HG03558 (cell line): ENCODE results near the gene CACNB2.
"Not testable (repeated sequence)": the region's sequence is repeated elsewhere in the genome, so short reads cannot be mapped to it uniquely, and the experiment has no call there.

ENCODE experiments used
- ATAC-seq: cut with Tn5 transposase; IDR thresholded peaks from one replicate; pipeline ENCODE4 v1.9.1; 2021; ENCODE audit warnings: moderate number of reproducible peaks; ENCODE audit not compliant: unreplicated experiment; ENCODE audit errors: extremely low read depth

Gene CACNB2

DNA sequence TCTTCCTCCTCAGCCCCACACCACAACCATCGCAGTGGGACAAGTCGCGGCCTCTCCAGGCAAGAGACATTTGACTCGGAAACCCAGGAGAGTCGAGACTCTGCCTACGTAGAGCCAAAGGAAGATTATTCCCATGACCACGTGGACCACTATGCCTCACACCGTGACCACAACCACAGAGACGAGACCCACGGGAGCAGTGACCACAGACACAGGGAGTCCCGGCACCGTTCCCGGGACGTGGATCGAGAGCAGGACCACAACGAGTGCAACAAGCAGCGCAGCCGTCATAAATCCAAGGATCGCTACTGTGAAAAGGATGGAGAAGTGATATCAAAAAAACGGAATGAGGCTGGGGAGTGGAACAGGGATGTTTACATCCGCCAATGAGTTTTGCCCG, 399.1 kb downstream of the CACNB2 start:
- no peak for ATAC-seq

GRCh38 chr10:18540195-18540594, 400.0 kb downstream of the CACNB2 start:
- no peak for ATAC-seq

GRCh38 chr10:18542832-18543231, 402.6 kb downstream of the CACNB2 start:
- ATAC-seq: no peak

- ATAC-seq: no peak
These were observed 405.5 kb downstream of the CACNB2 start for GRCh38 chr10:18545621-18546305.

DNA sequence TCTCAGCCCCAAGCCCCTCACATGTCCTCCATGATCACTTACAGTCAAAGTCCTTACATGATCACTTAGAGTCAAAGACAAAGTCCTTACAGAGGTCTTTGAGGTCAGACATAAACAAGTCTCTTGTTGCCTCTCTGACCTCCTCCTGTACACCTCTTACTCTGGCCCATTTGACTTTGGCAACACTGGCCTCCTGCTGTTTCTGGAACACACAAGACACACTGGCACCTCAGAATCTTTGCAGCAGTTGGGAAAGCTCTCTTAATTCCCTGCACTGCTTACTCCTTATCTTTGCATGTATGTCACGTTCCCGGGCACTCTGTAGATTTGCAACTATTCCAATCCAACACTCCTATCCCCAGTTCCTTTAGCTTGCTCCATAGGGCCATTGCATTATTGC, 408.9 kb downstream of the CACNB2 start:
- no peak for ATAC-seq

- ATAC-seq: no peak
These were observed 411.2 kb downstream of the CACNB2 start for GRCh38 chr10:18551473-18551872.

DNA sequence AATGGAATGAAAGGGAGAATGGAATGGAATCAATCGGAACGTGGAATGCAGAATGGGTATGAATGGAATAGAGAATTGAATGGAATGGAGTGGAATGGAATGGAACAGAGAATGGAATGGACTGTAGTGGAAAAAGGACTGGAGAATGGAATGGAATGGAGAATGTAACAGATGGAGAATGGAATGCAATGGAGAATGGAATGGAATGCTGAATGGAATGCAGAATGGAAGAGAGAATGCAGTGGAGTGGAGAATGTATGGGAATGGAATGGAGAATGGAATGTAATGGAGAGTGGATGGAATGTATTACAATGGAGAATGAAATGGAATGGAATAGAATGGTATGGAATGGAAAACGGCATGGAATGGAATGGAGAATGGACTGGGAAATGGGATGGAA, 414.3 kb downstream of the CACNB2 start:
- ATAC-seq: no peak

GRCh38 chr10:18556522-18557147, 416.4 kb downstream of the CACNB2 start:
- ATAC-seq: no peak

DNA sequence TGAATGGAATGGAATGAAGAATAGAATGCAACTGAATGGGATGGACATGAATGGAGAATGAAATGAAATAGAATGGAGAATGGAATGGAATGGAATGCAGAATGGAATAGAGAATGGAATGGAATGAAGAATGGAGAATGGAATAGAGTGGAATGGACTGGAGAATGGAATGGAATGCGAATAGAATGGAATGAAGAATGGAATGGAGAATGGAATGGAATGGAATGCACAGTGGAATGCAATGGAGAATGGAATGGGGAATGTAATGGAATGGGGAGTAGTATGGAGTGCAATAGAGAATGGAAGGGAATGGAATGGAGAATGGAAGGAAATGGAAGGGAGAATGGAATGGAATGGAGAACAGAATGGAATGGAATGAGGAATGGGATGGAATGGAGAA, 417.7 kb downstream of the CACNB2 start:
- no peak for ATAC-seq

DNA sequence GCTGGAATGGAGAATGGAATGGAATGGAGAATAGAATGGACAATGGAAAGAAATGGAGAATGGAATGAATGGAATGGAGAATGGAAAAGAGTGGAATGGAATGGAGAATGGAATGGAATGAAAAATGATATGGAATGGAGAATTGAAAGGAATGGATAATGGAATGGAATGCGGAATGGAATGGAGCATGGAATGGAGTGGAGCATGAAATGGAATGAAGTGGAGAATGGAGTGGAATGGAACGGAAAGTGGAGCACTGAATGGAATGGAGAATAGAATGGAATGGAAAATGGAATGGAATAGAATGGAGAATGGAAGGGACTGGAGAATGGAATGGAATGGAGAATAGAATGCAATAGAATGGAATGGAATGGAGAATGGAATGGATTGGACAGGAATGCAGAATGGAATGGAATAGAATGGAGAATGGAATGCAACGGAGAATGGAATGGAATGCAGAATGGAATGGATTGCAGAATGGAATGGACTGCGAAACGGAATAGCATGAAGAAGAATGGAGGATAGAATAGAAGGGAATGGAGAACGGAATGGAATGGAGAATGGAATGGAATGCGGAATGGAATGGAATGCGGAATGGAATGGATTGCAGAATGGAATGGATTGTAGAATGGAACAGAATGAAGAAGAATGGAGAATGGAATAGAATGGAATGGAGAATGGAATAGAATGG, 421.8 kb downstream of the CACNB2 start:
- ATAC-seq: no peak

DNA sequence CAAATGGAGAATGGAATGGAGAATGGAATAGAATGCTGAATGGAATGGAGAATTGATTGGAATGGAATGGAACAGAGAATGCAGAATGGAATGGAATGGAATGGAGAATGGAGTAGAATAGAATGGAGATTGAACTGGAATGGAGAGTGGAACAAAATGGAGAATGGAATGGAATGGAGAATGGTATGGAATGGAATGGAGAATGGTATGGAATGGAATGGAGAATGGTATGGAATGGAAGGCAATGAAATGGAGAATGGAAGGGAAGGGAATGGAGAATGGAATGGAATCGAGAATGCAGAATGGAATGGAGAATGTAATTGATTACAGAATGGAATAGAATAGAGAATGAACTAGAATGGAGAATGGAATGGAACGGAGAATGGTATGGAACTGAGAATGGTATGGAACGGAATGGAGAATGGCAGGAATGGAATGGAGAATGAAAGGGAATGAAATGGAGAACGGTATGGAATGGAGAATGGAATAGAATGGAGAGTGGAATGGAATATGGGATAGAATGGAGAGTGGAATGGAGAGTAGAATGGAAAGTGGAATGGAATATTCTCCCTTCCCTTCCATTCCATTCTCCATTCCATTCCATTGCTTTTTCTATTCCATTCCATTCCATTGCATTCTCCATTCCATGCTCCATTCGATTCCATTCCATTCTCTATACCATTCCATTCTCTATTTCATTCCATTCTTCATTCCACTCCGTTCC, 422.9 kb downstream of the CACNB2 start:
- ATAC-seq: no peak

GRCh38 chr10:18565006-18565405, 424.8 kb downstream of the CACNB2 start:
- ATAC-seq: no peak

DNA sequence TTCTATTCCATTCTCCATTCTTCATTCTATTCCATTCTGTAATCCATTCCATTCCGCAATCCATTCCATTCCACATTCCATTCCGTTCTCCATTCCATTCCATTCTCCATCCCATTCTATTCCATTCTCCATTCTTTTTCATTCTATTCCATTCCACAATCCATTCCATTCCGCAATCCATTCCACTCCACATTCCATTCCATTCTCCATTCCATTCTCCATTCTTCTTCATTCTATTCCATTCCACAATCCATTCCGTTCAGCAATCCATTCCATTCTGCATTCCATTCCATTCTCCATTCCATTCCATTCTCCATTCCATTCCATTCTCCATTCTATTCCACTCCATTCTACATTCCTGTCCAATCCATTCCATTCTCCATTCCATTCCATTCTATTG, 426.0 kb downstream of the CACNB2 start:
- ATAC-seq: no peak

- no peak for ATAC-seq
These were observed 427.2 kb downstream of the CACNB2 start for GRCh38 chr10:18567343-18567856.

- not testable (repeated sequence) for ATAC-seq
These were observed 430.2 kb downstream of the CACNB2 start for GRCh38 chr10:18570386-18570785.

- no peak for ATAC-seq
These were observed 430.9 kb downstream of the CACNB2 start for GRCh38 chr10:18571076-18571475.

DNA sequence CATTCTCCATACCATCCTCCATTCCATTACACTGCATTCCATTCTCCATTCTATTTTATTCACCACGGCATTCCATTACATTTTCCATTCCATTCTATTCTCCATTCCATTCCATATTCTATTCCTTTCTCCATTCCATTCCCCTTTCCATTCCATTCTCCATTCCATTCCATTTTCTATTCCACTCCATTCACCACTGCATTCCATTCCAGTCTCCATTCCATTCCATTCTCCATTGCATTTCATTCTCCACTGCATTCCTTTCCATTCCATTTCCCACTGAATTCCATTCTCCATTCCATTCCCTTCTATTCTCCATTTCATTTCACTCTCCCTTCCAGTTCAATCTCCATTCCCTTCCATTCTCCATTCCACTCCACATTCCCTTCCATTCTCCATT, 431.6 kb downstream of the CACNB2 start:
- no peak for ATAC-seq

DNA sequence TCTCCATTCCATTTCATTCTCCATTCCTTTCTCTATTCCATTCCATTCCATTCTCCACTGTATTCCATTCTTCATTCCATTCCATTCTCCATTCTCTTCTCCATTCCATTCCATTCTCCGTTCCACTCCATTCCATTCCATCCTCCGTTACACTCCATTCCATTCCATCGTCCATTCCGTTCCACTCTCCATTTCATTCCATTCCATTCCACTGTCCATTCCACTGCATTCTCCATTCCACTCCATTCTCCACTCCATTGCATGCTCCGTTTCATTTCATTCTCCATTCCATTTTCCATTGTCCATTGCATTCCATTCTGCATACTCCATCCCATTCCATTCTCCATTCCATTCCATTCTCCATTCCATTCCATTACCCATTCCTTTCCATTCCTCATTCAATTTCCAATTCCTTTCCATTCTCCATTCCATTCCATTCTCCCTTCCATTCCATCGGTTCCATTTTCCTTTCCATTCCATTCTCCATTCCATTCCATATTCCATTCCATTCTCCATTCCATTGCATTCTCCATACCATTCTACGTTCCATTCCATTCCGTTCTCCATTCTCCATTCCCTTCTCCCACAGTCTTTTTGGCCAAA, 432.8 kb downstream of the CACNB2 start:
- ATAC-seq: no peak

GRCh38 chr10:18576586-18576985, 436.4 kb downstream of the CACNB2 start:
- ATAC-seq: no peak
